Stromal cell of bone marrow (primary cell): ENCODE results near the gene TNS1.

Experiments
- DNase-seq: peaks from one replicate; pipeline ENCODE4 v3.0.0-alpha.2; 2012; ENCODE audit warnings: low read depth

TNS1 gene

GRCh38 chr2:217911283-217912097, 91.3 kb downstream of the TNS1 start:
- peak; percentile 54 for DNase-seq

DNA sequence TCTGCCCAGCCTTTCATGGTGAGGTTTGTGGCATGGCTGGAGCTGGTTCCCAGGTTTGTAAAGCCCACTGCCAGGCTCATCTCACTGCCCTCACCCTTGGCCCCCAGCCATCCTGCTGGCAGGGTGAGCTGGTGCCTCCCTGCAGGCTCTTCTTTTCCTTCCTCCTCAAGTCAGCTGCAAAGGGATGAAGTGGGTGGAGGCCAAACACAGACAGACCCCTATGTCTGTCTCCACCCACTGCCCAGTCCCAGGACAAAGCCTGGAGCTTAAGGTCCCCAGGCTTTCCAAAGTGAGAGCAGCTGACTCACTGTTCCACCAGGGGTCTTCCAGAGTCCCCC, 92.0 kb downstream of the TNS1 start:
- no peak for DNase-seq

DNA sequence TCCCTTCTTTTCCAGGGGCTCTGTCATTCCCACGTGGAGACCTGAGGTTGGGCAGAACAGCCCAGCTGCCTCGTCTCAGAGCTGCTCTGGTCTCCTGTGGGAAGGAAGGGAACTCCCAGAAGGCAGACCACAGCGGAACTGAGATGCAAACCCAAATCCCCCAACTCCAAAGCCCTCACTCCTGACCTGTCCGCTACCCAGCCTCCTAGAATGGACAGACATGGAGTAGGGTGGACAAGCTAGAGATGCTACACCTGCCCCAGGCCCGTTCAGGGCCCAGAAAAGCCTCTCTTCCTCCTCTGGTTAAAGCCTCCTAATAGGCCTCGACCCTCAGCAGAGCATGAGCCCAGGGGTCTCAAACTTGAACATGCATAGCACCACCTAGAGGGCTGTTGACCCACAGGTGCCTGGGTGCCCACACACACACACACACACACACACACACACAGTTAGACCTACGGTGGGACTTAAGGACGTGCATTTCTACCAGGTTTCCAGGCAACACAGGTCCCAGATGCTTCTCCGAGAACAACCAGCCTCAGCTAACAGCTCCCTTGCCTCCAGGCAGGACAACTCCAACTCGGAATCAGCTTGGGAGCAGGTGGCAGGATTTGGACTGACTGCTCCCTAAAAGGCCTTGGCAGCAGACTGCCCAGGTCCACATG, 93.5 kb downstream of the TNS1 start:
- no peak for DNase-seq

GRCh38 chr2:217908544-217908943, 94.3 kb downstream of the TNS1 start:
- DNase-seq = no peak

DNA sequence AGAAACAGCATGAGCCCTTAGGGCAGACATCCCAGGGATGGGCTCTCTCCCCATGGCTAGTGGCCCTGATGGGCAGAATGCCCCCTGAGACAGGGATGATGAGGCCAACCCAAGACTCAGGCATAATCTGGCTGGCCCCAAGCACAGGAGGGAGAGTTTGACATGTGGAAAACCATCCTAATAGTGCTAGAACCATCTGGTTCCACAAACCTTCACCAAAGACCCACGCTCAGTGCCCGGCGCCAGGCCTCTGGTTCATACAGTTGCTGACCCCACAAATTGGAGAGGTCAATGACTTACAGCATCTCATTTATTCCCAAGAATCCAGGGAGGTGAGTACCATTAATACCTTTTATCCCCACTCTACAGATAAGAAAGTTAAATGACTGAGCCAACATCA, 95.5 kb downstream of the TNS1 start:
- no peak for DNase-seq

DNA sequence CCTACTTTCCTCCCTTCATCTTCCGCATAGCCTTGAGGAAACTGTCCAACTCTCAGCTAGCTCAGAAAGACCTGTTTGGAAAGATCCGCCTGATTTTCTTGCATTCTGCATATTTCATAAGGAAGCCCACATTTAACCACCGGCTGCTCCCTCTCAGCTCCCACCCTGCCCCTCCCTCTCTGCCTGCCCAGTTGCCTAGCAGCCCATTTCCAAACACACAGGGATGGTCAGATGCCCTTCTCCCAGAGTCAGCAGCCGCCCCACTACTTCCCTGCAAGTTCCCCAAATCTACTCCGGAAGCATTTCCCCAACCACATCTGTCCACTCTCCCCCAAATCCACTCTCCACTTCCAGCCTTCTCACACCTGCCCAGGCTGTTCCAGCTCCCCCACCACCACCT, 96.0 kb downstream of the TNS1 start:
- no peak for DNase-seq

GRCh38 chr2:217905896-217906295, 96.9 kb downstream of the TNS1 start:
- no peak for DNase-seq

GRCh38 chr2:217905395-217905794, 97.4 kb downstream of the TNS1 start:
- DNase-seq = no peak

- no peak for DNase-seq
These were observed 98.2 kb downstream of the TNS1 start for GRCh38 chr2:217904614-217904965.

- DNase-seq = no peak
These were observed 98.8 kb downstream of the TNS1 start for GRCh38 chr2:217903859-217904613.

DNA sequence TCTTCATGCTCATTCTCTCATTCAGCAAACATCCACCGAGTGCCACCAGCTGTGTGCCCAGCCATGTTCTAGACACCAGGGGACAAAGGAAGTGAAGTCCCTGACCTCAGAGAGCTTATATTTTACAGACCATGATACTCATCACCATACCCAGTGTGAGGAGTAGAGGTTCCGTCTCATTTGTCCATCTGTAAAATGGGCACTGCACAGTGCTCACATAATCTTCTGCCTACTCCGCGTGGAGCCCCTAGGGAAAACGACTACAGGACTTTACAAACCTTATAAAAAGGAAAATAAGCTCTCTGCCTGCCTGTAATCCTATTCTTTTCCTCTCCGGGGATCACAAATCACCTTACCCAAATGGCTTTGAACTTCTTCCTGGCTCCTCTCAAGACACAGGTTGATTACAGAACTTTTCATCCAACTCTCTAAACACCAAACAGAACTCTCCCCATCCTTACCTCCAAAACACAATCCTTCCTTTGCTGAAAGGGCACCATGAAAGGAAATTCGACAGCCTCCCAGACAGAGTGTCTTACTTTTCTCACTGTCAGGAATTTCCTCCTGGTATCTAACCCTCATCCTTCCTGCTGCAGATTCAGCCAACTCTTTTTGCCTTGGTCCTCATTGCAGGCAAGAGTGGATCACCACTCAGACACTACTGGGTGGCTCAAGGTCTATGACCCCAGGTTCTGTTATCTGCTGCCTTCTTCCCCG, 99.5 kb downstream of the TNS1 start:
- DNase-seq = no peak

- no peak for DNase-seq
These were observed 100.2 kb downstream of the TNS1 start for GRCh38 chr2:217902379-217903141.

DNA sequence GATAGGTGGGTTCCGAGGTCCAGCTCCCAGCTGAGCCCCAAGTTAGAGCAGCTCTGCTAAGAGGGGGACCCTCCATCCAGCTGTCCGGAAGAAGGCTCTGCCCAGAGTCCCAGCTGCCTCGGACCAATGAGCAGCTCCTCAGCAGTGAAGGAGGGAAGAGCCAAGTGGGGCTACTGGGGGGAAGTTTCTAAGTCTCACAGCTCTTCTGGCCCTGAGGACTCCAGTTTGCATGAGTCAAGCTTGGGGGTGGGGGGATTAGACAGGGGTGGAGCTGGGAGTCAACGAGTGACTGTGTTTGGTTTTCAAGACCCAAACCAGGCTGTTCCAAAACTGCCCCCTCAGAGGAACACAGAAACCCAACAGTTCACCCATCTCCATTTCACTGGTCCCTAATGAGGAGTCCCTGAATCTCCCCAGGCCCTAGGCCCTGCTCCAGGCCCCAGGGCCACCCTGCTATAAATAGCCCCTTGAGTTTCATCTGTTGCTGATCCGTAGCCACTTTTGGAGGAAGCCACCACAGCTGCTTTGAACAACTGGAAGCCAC, 100.9 kb downstream of the TNS1 start:
- DNase-seq = peak; percentile 65

DNA sequence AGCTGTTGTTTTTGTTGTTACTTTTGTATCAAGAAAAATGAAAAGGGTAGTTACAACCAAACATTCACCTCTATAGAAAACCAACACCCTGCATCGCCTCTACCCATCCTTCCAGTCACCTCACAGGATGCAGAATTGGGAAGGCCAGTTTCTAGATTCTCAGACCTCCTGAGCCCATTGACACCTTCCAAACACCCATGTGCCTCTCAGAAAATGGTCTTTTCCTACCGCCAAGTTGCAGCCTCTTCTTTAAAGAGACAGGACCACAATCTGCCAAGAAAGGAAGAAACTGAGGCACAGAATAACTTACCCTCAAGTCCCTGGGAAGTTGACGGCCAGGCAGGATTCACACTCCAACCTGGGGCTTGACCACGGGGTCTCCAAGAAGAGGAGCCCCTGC, 101.4 kb downstream of the TNS1 start:
- no peak for DNase-seq

DNA sequence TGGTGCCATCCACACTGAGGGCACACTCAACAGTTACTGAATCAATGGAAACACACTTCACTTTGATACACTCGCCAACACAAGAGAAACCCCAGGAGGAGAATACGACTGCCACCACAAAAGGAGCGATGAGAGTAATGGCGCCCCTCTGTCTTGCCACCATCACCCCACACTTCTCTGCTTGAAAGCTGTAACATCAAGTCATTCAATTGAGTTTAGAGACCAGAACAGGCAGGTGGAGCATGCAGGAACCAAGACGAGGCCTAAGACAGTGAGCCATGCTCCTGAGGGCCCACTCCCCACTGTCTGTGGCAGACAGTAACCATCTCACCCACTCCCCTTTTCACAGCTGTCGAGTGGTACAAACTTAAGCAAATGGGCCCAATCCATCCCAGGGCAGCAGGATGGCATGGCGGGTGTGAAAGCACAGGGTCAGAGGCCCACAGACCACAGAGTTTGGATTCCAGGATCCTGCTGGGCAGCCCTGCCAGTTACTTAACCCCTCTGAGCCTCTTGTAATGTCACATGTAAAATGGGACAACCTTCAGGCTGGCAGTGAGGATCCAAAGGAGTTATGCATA, 101.9 kb downstream of the TNS1 start:
- DNase-seq = no peak

GRCh38 chr2:217900010-217900779, 102.6 kb downstream of the TNS1 start:
- DNase-seq = no peak

- DNase-seq = peak; percentile 71
These were observed 103.4 kb downstream of the TNS1 start for GRCh38 chr2:217899231-217900009.

GRCh38 chr2:217897816-217898806, 104.7 kb downstream of the TNS1 start:
- no peak for DNase-seq
